NCI-H446 (cell line): ENCODE results near the gene FLNA.
"Not testable (repeated sequence)": the region's sequence is repeated elsewhere in the genome, so short reads cannot be mapped to it uniquely, and the experiment has no call there.

Source experiments
- DNase-seq, 2 experiments: peaks; one replicate each; lab custom pipeline; 2025; lab: John Stamatoyannopoulos, UW

FLNA gene, protein sequence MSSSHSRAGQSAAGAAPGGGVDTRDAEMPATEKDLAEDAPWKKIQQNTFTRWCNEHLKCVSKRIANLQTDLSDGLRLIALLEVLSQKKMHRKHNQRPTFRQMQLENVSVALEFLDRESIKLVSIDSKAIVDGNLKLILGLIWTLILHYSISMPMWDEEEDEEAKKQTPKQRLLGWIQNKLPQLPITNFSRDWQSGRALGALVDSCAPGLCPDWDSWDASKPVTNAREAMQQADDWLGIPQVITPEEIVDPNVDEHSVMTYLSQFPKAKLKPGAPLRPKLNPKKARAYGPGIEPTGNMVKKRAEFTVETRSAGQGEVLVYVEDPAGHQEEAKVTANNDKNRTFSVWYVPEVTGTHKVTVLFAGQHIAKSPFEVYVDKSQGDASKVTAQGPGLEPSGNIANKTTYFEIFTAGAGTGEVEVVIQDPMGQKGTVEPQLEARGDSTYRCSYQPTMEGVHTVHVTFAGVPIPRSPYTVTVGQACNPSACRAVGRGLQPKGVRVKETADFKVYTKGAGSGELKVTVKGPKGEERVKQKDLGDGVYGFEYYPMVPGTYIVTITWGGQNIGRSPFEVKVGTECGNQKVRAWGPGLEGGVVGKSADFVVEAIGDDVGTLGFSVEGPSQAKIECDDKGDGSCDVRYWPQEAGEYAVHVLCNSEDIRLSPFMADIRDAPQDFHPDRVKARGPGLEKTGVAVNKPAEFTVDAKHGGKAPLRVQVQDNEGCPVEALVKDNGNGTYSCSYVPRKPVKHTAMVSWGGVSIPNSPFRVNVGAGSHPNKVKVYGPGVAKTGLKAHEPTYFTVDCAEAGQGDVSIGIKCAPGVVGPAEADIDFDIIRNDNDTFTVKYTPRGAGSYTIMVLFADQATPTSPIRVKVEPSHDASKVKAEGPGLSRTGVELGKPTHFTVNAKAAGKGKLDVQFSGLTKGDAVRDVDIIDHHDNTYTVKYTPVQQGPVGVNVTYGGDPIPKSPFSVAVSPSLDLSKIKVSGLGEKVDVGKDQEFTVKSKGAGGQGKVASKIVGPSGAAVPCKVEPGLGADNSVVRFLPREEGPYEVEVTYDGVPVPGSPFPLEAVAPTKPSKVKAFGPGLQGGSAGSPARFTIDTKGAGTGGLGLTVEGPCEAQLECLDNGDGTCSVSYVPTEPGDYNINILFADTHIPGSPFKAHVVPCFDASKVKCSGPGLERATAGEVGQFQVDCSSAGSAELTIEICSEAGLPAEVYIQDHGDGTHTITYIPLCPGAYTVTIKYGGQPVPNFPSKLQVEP (N-terminal part only)

DNA sequence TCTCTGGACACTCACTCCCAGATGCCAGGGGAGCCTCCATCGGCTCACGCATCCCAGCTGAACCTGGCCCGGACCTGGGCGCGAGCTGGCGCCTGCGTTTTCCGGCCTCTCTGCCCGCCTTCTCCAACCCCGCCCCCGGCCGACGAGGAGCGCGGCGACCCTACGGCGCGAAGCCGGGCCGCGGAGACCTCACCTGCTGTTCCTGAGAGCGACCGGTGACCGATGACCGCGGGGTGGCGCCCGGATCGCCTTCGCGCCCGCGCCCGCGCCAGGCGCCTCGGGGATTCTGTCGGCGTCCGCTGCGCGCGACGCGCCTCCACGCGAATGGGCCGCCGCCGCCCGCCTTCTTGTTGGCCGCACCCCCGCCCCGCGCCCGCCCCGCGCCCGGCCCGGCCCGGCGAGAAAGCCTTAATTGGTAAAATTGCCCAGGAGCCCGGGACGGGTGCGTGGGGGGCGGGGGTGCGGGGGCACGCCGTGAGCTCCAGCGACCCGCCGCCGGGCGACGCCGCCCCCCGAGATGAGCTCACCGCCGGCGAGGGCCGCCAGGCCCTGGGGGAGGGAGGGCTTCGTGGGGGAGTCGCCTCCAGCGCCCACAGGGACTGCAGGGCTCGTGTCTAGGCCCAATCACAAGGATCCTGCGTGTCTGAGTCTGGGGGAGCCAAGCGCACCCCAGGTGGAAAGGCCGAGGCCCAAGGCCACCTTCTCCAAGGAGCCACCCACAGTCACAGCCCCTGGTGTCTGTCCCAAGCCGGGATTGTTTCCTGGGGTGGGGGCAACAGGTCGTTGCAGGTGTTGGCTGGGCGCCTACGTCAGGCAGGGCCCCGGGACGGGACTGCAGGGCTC, at the start of gene FLNA:
Gene FLNA (minus strand): TSS at position 322 of the 843 bp plus-strand sequence. CDS start 3,389 bp downstream, outside the sequence.
- no peak for DNase-seq

DNA sequence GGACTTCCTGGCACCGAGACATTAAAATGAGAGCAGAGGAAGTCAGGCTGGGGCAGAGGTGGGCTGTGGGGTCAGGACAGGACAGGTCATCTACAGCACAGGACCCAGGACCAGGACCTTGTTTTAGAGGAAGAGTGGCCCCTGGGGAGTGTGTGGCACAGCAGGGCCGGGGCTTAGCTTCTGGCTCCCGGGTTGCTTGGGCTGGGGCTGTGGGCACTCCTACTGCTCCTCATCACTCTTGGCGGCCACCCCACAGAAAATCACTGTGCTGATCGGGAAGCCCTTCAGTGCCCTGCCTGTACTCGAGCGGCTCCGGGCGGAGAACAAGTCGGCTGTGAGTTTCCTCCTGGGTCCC, 45.9 kb upstream of the FLNA start:
- no peak for DNase-seq

DNA sequence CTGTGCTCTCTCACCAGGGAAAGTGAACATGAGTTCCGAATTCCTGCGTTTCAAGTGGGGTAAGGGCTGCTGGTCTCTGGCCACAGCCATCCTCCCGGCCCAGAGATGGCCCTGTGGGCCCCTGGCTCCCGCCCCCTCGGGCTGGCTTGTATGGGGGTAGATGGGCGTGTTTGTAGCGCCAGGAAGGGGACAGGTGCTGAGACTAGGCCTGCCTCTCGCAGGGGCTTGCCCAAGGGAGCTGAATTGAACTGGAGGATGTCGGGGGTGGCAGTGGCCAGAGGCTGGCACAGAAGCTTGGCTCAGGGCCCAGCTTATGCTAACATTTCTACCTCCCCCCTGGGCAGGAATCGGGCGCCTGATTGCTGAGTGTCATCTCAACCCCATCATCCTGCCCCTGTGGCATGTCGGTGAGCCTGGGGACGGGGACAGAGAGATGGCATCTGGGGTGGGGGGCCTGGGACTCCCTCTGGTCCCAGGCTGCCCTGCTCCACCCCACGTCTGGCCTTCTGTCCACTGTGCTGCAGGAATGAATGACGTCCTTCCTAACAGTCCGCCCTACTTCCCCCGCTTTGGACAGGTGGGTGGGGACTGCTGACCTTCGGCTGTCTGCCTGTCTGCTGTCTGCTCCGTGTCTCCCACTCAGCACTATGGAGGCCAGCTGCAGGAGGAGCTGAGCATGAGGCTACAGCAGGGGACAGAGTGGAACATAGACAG, 45.4 kb upstream of the FLNA start:
- DNase-seq = no peak

DNA sequence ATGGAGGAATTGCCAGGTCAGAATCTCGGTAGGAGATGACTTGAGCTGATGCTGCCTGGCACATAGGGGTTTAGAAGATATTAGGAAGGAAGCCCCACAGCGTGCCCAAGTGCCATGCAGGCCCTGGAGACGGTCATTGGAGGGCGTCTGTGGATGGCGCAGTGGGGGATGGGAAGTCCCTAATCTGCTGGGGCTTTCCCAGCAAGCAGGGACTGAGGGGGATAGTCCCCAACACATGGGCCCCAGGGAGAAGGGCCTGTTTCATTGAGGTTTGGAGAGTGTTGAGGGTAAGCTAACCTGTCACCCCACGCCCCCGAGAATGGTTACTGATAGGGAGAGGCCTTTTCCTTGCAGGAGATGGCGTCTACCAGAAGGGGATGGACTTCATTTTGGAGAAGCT, 44.8 kb upstream of the FLNA start:
- DNase-seq = no peak

DNA sequence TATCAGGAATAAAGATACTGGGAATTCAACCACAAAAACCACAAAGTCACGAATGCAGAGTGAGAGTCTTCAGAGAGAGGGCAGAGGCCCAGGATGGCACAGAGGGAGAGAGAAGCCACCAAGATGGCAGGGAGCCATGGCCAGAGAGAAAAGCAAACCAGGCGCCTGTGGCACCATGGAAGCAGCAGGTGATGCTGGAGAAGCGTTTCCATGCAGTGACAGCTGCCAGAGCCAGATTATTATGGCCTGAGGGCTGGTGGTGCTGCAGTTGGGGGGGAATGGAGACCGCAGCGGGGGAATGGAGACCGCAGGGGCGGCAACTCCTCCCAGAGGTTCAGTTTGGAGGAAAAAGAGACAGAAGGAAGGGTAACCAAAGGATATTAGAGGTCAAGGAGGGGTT, 42.7 kb upstream of the FLNA start:
- DNase-seq = no peak

DNA sequence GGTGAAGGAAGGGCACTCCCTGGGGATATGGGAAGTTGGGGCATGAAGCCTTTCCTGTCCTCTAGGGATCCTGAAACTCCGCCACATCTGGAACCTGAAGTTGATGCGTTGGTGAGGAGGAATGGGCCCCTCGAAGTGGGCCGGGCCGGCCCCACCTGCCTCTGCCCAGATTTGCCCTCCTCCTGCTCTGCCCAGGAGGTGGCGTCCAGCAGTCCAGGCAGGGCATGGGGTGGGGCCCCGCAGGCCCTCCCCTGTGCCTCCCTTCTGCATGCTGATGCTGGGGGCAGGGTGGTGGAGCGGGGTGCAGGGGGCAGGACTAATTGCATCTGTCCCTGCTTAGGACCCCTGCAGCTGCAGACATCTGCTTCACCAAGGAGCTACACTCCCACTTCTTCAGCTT, 38.7 kb upstream of the FLNA start:
- no peak for DNase-seq

DNA sequence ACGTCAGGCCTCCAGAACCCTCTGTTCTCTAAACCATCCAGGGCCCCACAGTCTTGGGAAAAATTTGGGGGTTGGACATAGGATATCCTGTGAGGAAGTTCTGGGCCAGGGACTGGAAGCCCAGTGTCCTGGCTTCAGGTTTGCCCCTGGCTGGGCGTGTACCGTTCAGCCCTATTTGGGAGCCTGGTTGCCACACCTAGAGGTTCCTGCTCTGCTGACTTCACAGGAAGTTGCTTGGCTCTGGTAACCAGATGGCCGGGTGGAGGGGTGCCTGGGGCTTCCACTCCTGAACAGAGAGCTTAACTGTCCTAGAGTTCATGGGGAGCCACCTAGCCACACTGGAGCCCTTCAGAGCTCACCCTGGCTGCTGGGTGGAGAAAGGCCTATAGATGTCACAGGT, 38.0 kb upstream of the FLNA start:
- no peak for DNase-seq

DNA sequence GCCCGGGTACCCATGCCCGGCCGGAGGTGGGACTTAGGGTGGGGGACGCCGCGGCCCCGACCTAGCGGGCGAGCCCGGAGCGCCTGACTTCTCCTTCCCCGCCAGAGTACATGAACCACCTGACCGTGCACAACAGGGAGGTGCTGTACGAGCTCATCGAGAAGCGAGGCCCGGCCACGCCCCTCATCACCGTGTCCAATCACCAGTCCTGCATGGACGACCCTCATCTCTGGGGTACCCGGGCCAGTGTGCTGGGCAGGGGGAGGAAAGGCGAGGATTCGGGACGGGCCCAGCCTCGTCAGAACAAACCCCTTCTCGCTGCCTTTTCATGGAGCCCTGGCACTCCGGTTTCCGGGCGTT, 37.5 kb upstream of the FLNA start:
- DNase-seq = peak; percentile 29 to 52

DNA sequence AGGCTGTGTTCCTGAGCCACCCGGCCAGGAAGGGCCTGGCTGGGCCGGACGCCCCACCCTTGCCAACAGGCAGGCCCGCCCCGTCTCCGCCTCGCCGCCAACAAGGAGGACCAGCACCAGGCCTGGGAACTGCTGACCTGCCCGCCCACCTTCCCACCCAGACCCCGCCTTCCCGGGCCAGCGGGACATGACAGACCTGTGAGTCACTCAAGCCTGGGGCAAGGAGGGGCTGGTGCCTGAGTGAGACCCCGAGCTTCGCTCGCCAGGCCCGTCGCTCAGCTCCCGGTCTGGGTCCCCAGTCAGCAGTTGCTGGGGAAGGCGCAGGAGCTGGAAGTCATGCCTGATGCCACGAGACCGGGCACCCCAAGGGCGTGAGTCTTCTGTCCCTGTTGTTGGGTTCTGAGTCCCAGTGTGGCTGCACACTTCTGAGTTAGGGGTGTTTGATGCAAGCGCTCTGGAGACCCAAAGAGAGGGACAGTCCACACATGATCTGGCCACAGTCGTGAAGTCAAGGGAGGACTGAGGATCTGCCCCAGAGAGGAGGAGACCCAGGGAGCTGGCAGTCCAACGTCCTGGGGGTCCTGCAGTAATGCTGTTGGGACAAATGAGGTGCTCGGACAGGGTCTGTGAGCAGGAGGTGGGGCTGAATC, 34.9 kb upstream of the FLNA start, which contains the start of gene DNASE1L1:
Gene DNASE1L1 (minus strand): TSS at position 33 of the 650 bp plus-strand sequence. CDS start 3,686 bp downstream, outside the sequence.
- DNase-seq = no peak

DNA sequence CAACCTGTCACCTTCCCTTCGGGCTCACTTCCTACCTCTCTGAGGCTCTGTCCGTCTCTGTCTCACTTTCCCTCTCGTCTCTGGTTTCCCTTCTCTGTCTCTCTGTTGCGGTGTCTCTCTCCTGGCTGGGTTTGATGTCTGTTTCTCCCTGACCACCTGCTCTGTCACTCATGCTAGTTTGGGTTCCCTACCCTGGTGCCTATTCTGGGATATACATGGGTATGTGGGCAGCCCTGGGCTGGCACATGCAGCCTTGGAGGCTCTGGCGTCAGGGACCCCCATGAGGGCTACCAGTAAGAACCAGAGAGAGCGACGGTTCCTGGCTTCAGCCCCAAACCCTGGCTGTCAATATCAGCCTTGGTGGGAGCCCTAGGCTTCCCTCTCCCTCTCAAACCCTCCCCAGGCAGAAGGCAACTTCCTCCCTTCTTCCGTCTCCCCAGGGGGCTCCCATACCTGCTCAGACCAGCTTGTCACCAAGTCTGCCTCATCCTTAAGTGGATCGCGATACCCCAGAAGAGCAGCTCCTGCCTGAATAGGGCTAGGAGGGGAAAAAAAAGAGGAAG, 34.3 kb upstream of the FLNA start:
- no peak for DNase-seq

DNA sequence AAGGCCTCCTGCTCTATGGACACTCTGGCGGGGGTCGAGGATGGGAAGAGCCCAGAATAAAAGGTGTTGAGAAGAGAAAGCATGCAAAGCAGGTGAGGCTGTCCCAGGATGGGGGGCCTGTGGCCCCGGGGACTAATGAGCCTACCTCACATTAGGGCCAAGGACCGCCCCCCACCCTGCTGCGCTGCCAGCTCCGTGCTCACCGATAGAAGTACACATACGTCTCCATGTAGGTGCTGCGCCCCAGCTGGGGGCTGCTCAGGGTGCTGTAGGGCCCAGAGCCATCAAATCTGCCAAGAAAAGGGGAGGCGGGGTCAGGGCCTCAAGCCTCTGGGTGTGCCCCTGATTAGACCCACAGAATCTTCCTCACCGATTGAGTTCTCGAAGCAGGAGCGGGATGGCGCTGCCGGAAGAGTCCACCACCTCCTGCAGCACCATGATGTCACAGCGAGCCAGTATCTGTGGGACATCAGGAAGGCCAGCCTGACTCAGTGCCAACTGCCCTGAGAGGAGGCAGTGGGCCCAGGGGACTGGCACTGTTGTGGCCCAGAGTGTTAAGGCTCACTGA, 30.3 kb upstream of the FLNA start:
- no peak for DNase-seq

DNA sequence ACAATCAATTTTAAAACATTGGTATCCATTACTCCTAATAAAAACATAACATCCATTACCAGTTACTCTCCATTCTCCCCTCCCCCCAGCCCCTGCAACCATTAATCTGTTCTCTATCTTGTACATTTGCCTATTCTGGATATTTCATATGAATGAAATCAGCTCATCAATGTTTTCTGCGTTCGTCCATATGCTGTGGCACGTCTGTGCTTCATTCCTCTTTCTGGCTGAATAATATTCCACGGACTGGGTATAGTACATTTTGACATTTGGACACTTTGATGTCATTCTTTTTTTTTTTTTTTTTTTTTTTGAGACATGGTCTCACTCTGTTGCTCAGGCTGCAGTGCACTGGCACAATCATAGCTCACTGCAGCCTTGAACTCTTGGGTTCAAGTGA, 29.4 kb upstream of the FLNA start:
- no peak for DNase-seq

DNA sequence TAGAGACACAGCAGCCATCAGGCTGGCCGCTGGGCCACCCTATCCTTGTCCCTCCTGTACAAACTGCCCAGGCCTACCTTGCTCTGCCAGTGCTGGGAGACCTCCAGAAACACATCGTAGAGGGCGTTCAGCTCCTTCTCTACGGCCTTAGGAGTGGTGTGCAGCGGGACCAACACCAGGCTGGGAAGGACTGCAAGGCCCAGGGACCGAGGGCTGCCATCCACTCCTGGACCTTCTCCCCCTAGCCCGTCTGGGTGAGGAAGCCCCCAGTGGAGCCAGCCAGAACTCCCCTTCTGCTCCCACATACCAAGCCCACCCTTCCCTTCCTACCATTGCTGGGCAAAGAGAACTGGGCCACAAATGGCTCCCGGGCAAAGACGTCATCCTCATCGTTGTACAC, 28.8 kb upstream of the FLNA start:
- no peak for DNase-seq

DNA sequence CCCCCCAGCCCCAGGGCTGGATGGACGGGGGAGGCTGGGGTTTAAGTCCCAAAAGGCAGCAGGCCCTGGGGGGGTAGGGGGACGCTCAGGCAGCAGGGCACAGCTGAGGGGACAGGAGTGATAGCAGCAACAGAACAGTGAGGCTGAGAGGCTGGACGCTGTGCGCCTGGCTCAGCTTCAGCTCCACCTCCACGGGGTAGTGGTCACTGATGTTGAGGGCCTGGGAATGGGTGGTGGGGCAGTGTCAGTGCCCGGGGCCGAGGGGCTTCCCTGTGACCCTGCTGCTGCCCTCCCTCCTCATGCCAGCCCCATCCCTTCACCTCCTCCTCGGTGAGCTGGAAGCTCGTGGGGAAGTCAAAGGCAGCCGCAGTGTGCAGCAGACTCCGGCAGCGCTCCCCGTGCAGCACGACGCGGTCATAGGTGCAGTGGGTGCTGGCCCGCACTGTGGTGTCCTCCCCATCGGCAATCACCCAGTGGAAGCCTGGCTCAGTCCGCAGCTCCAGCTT, 28.2 kb upstream of the FLNA start:
- no peak for DNase-seq

DNA sequence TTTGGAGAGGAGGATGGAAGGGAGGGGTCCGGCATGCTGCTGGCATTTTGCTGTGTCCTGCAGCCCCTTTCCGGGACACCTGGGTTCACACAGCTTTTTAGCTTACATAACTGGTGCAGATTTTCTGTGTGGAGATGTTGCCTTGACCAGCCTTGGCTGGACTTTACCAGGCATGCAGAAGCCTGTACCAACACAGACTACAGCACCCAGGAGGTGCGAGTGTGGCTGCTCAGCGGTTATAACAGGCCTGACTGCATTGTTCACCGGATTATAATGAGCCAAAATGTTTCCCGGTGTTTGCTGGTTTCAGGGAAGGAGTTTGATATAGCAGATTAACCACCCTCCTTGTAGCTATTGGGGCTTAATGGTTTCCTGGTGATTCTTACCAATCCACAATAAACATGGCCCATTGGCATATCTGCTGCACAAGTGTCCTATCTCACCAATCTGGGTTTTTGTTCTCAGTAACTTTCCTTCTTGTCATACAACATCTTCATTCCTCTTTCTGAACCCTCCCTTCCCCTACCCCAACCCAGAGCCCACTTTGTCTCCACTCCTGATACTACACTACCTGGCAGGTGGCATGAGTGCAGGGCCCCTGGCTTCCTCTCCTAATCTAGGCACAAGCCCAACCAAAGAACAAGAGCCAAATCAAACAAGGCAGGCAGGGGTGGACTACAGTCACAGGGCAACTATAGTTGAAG, 27.6 kb upstream of the FLNA start:
- no peak for DNase-seq

DNA sequence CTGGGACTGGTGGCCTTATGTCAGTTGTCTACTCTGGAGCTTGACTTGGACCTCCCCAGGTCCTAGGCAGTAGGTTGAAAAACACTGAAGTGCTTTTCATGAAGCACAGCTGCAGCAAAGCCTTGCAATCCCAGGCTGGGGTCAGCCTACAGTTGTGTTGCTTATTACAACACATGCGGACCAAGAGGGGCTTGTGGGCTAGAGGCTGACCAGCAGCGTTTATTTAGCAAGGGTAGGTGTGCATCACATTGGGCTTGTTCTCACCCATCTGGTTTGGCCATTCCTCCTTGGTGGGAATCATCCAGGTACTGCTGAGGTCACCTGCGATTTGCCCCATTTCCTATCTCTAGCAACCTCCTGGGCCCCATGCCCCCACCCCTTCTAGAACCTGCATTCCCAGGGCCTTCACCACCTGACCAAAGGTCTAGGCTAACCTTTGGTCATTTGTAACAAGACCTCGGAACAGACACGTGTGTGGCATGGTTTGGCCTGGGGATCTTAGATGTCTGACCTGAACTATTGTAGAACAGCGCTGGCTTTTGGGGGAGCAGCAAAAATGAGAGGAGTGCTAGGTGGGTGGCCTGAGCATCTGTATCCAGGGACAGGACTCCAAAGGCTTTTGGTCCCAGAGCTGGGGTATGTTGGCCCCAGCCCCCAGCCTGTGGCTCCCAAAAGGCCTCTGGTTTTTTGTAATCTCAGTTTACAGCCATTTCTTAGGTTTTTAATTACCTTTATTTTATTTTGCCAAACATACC, 26.8 kb upstream of the FLNA start:
- no peak for DNase-seq

DNA sequence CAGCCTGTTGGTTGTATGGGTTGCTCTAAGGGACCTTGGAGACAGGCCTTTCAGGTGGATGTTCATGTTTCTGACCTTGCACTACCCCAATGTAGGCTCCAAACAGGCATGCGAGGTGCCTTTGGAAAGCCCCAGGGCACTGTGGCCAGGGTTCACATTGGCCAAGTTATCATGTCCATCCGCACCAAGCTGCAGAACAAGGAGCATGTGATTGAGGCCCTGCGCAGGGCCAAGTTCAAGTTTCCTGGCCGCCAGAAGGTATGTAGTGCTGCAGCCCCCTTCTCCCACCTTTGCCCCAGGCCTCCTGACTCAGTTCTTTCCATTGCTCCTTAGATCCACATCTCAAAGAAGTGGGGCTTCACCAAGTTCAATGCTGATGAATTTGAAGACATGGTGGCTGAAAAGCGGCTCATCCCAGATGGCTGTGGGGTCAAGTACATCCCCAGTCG, 26.0 kb upstream of the FLNA start:
- DNase-seq = not testable (repeated sequence)
